NCI-H1930 (cell line): ENCODE results near the gene CIBAR2.

Experiments
- DNase-seq, 2 experiments: peaks; one replicate each; lab custom pipeline; 2025; lab: John Stamatoyannopoulos, UW

CIBAR2 gene

DNA sequence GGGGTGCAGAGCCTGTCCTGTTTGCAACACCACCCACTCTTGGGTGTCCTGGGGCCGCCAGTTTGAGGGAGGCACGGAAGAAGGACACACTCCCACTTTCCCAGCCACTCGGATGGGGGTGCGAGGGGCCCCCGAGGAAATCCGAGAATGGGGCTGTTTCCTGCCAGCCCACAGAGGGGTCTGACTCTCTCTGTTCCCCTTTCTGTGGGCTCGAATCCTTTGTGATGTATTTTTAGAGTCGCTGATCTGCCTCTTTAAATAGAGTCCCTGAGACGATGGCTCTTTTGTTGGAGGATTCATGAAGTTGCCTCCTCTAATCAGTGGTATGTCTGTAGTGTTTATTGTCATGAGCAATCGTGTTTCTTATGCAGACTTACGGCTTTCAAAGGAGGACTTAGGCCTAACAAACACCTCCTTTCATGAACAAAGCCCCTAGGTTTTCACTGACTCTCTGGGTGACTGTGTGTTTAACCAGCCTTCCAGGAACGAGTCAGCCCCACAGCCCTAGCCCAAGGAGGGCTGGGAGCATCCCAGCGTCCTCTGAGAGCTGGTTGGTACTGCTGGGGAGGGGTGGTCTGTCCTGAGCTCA is 29.1 kb downstream of the CIBAR2 start:
- DNase-seq = no peak

DNA sequence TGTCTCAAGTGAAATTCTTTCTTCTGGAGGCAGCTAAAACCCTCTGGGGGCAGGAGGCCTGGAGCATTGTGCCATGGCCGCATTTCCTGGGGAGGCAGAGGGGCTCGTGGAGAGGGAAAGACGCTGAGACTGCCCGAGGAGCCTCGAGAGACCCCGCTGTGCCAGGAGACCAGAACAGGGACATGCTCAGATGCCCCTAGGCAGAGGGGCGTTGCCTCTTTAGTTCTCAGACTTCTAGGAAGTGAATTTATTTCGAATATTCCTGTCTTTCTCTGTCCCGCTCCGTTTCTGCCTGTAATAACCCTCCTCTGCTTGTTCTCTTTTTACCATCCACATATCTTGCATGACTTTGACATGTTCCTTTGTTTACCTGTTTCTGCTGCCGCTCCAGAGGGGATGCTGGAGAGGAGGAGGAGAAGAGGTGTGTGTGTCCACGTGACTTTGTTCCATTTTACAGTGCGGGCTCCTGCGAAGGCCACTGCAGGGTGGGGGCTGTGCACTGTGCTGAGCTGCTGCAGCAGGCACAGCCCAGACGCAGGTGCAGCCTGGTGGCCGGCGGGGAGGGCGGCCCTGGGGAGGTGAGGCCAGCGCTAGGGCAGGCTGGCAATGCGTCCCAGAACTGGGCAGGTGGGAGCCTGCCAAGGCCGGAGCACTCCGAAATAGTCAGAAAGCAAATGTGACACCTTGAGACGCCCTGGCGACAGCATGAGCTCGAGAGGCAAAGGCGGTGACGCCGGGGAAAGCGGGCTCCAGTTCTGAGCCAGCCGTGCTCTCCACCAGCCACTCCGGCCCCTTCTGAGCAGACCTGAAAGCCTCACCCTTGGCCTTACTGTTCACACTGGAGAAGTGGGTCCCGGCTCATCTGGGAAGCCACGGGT is 29.9 kb downstream of the CIBAR2 start:
- no peak for DNase-seq

DNA sequence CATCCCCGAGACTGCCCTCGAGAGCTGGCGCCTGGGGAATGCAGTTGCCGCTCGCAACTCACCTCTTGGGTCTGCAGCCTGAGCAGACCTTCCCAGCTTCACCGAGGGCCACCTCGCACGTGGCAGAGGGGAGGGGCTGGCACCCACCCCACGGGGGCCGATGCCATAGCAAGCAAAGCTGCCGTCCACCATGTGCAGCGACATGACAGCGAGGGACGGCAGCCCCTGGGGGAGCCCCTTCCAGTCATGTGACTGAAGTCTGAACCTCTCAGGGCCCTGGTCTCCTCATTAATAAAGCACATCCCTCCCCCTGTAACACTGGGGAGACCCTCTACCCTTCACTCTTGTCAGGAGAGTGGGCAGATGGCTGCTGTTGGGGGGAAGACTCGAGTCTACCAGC is 30.5 kb downstream of the CIBAR2 start:
- DNase-seq = no peak

DNA sequence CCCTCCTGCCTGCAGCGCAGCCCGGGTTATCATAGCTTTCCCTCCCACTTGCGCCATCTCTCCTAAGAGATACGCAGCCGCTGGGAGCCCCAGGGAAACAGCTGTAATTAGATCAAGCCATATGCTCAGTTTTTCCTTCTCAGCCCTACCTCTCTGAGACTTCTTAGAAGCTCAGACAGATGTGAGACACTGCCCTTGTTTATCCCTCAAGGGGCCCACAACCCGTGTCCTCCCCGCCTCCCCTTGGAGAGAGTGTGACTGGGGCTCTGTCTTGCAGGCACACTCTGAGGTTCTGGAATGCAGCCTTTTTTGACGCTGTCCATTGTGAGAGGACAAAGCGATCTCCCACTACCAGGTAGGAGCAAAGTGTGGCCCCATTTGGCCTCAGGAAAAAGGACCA is 31.2 kb downstream of the CIBAR2 start:
- no peak for DNase-seq

DNA sequence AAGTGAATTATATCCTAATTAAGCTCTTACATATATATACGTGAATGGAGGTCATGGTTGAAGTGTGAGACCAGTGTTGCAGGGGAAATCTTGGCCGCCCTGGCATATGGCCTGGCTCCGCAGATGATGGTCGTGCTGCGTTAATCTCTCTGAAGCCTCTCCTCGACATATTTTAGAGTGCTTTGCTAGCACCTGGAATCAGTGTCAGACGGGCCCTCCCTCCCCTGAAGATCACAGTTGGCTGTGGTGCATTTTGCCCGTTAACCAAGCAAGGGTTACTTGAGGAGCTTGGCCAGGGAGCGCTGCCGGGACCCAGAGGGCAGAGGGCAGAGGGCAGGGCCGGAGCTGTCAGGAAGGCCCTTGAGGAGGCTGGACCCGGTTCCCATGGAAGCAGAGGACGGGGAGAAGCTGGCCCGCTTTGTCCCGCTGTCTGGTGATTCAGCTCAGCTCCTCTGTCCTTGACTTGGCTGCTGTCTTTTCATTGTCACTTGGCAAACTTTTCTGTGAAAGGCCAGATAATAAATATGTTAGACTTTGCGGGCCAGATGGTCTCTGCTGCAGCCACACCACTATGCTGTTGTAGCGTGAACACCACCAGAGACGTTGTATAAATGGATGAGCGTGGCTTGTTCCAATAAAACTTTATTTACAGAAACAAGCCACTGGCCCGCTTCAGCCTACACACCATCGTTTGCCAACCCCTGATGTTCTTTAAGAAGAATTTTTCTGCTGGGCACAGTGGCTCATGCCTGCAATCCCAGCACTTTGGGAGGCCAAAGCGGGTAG is 32.3 kb downstream of the CIBAR2 start:
- DNase-seq = no peak

DNA sequence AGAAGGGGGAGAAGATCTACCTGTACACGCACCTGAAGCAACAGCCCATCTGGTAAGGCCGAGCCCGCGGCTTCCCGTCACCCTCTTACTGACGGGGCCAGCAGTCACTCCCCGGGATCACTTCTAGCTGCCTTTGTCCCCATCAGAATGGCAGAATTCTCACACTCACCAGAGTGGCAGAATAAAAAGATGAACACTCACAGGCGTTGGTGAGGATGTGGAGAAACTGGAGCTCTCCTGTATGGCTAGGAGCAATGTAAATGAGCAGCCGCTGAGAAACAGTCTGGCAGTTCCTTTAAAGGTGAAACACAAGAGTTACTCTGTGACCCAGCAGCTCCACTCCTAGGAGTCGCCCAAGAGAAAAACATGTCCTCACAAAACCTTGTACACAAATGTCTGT is 33.3 kb downstream of the CIBAR2 start:
- no peak for DNase-seq

GRCh38 chr16:85078226-85078625 is 34.0 kb downstream of the CIBAR2 start:
- no peak for DNase-seq

GRCh38 chr16:85077576-85078125 is 34.6 kb downstream of the CIBAR2 start:
- no peak for DNase-seq

DNA sequence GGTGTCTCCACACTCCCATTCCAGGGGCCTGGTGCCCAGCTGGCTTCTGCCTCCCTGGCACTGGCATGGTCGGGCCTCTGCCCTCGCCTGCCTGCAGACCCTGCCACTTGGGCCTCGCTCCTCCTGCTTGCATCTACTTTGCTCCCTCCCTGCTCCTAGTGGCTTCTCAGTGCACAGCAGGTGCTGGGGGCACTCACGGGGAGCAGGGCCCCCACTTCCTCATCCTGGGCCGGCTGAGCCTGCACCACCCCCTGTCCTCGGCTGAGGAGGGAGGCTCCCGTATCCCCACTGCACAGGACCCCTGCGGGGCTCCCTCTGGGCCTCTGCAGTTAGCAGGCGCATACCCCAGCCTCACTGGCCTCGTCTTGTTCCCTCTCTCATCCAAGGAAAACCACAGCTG is 35.2 kb downstream of the CIBAR2 start:
- no peak for DNase-seq

DNA sequence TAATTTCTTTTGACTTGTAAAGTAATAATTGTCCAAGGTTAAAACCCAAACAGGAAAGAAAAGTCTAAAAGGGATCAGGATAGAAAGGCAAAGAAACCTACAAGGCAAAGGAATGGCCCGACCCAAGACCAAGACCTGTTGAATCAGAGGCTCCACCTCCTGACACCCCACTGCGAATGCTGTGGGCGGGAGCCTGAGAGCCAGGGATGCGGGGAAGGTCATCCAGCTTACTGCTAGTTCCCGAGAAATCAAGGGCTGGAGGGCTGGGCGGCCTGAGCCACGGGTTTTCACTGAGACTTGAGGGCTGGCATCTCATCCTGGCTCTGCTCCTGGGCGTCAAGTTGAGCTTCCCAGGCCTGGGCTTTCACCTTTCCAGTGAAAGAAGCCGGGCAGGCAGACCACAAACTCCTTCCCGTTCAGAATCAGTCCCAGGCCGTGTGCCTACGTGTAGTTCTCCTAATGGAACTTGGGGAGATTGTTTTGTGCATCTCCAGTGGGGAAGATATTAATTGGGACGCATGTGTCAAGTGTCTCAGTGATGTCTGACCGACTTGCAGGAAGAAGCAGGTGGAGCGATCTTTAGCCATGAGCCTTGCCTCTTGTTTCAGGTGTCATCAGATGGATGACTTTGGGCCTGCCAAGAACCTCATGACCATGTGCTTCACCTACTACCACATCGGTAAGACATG is 36.9 kb downstream of the CIBAR2 start:
- no peak for DNase-seq

DNA sequence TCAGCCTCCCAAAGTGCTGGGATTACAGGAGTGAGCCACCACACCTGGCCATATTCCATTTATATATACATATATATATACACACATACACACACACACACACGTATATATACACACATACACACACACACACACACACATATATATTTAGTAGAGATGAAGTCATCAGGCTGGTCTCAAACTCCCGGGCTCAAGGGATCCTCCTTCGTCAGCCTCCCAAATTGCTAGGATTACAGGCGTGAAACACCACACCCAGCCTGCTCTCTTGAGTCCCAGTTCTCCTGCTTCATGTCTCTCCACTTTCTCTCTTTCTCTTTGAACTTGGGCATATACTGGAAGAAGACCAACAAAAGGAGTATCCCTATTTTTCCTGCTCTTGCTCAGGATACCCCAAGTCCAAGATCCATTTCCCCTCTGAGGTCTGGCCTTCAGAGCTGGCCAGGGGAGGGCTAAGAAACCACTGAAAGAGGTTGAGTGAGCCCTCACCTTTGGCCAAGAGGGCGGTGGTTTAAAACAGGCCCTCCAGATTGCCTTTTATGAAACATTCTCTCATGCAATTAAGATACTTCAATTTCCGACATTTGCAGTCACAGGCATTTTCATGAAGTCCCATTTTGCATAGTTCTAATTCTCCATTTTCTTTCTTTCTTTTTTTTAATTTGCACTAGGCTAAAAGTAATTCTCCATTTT is 37.9 kb downstream of the CIBAR2 start:
- no peak for DNase-seq

DNA sequence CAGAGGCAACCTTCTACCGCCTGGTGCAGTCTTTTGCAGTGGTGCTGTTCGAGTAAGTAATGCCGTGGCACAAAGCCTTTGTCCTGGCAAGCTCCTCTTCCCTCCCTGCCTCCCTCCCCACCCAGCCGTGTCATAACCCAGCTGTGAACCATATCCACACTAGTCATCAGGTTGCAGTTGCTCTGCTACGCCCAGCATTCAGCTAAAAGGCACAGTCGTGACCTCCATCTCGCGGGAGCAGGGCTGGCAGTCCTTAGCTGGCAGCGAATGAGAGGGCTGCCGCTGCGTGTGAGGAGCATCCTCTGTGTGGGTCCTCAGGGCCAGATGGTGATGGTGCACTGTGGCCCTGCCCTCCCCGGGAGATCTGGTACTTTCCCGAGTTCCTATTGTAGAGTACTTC is 39.3 kb downstream of the CIBAR2 start:
- DNase-seq = no peak

DNA sequence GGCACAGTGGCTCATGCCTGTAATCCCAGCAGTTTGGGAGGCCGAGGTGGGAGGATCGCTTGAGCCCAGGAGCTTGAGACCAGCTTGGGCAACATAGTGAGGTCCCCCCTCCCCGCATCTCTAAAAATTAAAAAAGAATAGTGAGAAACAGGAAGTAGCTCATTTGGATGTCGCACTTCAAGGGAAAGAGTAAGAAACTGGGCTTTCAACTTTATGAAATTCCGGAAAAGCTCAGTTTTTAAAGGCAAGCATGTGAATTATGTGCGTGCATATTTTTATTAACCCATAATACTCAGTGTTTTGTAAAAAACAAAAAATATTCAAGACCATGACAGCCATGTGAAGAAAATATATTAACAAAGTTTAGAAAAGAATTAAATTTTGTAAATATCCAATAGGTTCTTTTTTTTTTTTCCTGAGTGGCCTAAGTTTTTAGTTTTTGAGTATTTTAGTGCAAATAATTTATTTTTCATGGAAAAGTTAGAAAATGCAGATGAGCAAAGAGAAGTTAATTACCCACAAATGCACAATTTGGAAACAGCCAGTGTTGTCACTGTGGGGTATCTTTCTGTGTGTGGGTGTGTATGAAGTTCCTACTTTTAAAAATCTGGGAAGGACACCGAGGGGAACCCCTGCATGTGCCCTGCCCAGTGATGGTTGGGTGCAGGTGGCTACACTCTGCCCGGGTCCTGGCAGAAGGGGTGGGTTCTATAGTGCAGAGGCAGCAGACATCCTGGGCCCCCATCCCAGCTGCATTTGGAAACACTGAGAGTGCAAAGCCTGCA is 40.0 kb downstream of the CIBAR2 start:
- DNase-seq = no peak

DNA sequence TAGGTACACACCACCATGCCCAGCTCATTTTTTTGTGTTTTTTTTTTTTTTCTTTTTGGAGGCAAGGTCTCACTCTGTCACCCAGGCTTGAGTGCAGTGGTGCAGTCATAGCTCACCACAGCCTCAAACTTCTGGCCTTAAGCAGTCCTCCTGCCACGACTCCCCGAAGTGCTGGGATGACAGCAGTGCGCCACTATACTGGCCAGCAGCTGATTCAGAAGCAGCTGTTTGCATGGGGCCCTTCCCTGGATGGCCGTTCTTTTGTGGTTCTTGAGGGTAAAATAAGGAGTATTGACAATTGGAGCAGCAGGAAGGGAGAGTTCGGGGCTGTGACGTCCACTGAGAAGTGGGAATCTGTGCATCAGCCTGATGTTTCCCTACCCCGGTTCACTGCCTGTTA is 43.1 kb downstream of the CIBAR2 start:
- DNase-seq = no peak

DNA sequence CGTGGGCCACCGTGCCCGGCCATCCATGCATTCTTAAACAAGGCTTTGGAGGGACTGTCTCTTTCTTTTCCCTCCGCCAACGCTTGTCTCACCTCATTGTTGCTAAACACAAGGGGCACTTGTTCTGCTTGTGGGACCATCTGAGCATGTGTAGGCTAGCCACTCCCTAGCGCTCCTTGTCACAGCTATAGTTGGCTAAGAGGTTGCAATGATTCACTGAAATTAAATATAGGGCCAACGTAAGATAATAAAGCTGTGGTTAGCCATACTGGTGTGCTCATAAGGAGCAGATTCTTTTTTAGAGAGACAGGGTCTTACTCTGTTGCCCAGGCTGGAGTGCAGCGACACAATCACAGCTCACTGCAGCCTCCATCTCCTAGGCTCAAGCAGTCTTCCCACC is 43.5 kb downstream of the CIBAR2 start:
- DNase-seq = no peak

DNA sequence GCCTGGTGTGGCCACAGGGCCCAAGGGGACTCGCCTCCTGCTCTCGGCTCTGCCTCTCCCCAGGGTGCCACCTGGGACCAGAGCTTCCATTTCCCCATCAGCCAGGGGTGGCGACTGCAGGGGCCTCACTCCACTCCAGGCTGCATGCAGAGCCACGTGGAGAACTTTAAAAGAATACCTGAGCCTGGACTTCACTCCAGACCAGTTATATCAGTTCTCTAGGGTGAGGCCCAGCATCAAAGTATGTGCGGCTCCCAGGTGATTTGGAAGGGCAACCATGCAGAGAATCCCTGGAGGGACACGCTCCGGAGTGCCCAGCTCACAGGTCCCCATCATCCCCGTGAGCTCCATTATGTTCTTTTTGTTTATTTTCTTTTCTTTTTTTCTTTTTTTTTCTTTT is 44.8 kb downstream of the CIBAR2 start:
- DNase-seq = no peak

GRCh38 chr16:85067024-85067423 is 45.2 kb downstream of the CIBAR2 start:
- DNase-seq = no peak

DNA sequence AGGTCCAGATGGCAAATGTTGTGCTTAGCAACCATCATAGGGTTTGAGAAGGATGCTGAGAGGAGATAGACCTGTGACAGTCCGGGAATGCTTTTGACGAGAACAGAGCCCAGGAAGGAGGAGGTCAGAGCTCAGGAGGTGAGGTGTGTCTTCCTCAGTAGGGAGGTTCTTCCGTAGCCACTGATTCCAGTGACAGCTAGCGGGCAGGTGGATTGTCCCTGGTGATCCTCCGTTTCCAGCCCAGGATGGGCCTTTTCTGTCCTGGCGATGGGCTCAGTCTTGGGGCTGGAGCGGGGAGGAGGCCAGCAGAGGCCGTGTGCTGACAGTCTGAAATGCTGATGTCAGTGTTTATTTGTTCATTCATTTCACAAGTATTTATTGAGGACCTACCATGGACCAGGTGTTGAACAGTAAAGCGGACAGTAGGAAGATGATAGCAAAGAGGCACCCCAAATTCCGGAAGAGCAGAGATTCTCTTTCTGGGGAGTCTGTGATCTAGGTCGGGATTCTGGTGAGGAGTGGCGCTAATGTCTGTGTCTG is 45.9 kb downstream of the CIBAR2 start:
- DNase-seq = no peak

DNA sequence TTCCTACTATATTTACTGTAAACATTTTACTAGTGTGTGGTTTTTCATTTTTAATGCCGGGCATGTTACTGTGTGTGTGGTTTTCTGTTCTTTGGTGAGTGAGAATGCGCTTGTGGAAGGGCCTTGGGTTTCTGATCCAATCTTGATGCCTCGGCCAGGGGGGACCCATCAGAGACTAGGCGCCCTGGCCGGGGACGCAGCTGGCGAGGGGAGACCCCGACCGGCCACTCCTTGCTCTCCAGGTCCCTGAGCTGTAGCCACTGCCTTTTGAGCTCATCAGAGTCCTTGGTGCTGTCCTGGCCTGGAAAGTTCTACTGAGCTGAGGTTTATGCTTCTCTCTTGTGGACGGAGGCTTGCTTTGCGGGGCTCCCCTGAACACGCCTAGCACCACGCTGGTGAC is 47.2 kb downstream of the CIBAR2 start:
- DNase-seq = no peak

- no peak for DNase-seq
Observed at GRCh38 chr16:85064186-85064585, 48.1 kb downstream of the CIBAR2 start.
